GM21515 (cell line): ENCODE measurements around the gene ACIN1.

Experiments used
- ATAC-seq: cut with Tn5 transposase; IDR thresholded peaks from one replicate; pipeline ENCODE4 v1.9.1; 2021; ENCODE audit not compliant: unreplicated experiment

ACIN1 gene

GRCh38 chr14:23085458-23085857 lies 9.5 kb downstream of the ACIN1 start:
- no peak for ATAC-seq

GRCh38 chr14:23080474-23080873 lies 14.5 kb downstream of the ACIN1 start:
- no peak for ATAC-seq

GRCh38 chr14:23079716-23080115 lies 15.2 kb downstream of the ACIN1 start:
- ATAC-seq: no peak

- no peak for ATAC-seq
These were observed 16.2 kb downstream of the ACIN1 start for GRCh38 chr14:23078692-23079116.

GRCh38 chr14:23077962-23078361 lies 17.0 kb downstream of the ACIN1 start:
- ATAC-seq: no peak

GRCh38 chr14:23076785-23077408 lies 18.0 kb downstream of the ACIN1 start:
- ATAC-seq: no peak

- ATAC-seq: no peak
These were observed 20.0 kb downstream of the ACIN1 start for GRCh38 chr14:23074906-23075305.

- no peak for ATAC-seq
These were observed 22.9 kb downstream of the ACIN1 start for GRCh38 chr14:23071921-23072539.

- ATAC-seq: peak; percentile 87
These were observed 23.6 kb downstream of the ACIN1 start for GRCh38 chr14:23071244-23071920.

GRCh38 chr14:23070262-23071129 lies 24.4 kb downstream of the ACIN1 start:
- ATAC-seq: no peak

GRCh38 chr14:23069413-23069806 lies 25.5 kb downstream of the ACIN1 start:
- no peak for ATAC-seq

- ATAC-seq: no peak
These were observed 26.0 kb downstream of the ACIN1 start for GRCh38 chr14:23068789-23069412.

- no peak for ATAC-seq
These were observed 26.8 kb downstream of the ACIN1 start for GRCh38 chr14:23067847-23068788.

- no peak for ATAC-seq
These were observed 27.8 kb downstream of the ACIN1 start for GRCh38 chr14:23066855-23067744.

- ATAC-seq: no peak
These were observed 28.6 kb downstream of the ACIN1 start for GRCh38 chr14:23066368-23066767.

GRCh38 chr14:23063601-23064000 lies 31.3 kb downstream of the ACIN1 start:
- no peak for ATAC-seq

- ATAC-seq: no peak
These were observed 32.9 kb downstream of the ACIN1 start for GRCh38 chr14:23062002-23062401.

GRCh38 chr14:23060536-23061260 lies 34.2 kb downstream of the ACIN1 start:
- no peak for ATAC-seq
